ENCODE data around the gene MAP2K5. TPM values are rescaled to one million over a fixed set of nuclear protein-coding genes. Genes with fewer than 3 reads are reported as not detected.

MAP2K5 gene
- total RNA-seq, 4 donors from 2014 or later: 7.7 to 15.1 (median 12.0) TPM

GRCh38 chr15:67839929-67840748 lies 297.6 kb downstream of the MAP2K5 start, which contains the start of gene RNU6-1:
Gene RNU6-1, minus strand, starts transcription at chr15:67840045.
- Histone ChIP-seq H3K27me3 (peaks cover 11% of the 10 kb centered on the region), H3K4me3 (peak within 1 kb of the TSS; percentile 66 to 96), H3K36me3 (no peaks in the 10 kb centered on the region), H3K4me1 (peaks cover 0 to 59% (median 12%) of the 10 kb centered on the region in 3 donors), H3K27ac (peak within 1 kb of the TSS; percentile 91 to 100 (median 98)), H3K9me3 (no peaks in the 10 kb centered on the region)
- TF ChIP-seq POLR2AphosphoS5 (IDR thresholded peaks at IDR 0.05): peak; percentile 84
- no peak for TF ChIP-seq EP300 (IDR thresholded peaks at IDR 0.05)
- peak; percentile 84 to 92 for TF ChIP-seq POLR2A (IDR thresholded peaks at IDR 0.05)
- no peak for TF ChIP-seq CTCF (IDR thresholded peaks at IDR 0.05)
- peak; percentile 94 for ATAC-seq
- WGBS, 2 donors (ENCODE audit: low coverage in 1 of 2): 0 to 1% methylated on average over 36 to 37 of the region's 62 CpGs

GRCh38 chr15:67840749-67841512 lies 298.4 kb downstream of the MAP2K5 start:
- WGBS, 2 donors (ENCODE audit: low coverage in 1 of 2): 3 to 18% methylated on average over 8 of the region's 17 CpGs
- Histone ChIP-seq H3K4me3 (peak overlapping the region; percentile 66 to 96), H3K9me3 (no peaks in the 10 kb centered on the region), H3K27ac (peak overlapping the region; percentile 91 to 100 (median 98)), H3K36me3 (no peaks in the 10 kb centered on the region), H3K27me3 (peaks cover 3% of the 10 kb centered on the region), H3K4me1 (peaks cover 0 to 51% (median 12%) of the 10 kb centered on the region in 3 donors)
- ATAC-seq: peak; percentile 10
- TF ChIP-seq POLR2AphosphoS5 (IDR thresholded peaks at IDR 0.05) (no peak), CTCF (IDR thresholded peaks at IDR 0.05) (no peak), EP300 (IDR thresholded peaks at IDR 0.05) (no peak), POLR2A (IDR thresholded peaks at IDR 0.05) (no peak)

GRCh38 chr15:67841513-67841762 lies 298.9 kb downstream of the MAP2K5 start:
- peak overlapping the region; percentile 66 to 96 for H3K4me3 ChIP-seq

GRCh38 chr15:67843092-67843501 lies 300.6 kb downstream of the MAP2K5 start:
- 62 to 93% methylated on average over 3 to 6 of the region's 7 CpGs for WGBS, 2 donors (ENCODE audit: low coverage in 1 of 2)
- Histone ChIP-seq H3K4me1 (peaks cover 0 to 44% (median 12%) of the 10 kb centered on the region in 3 donors), H3K27ac (peak overlapping the region in 2 of 4 donors; percentile 13 to 45), H3K9me3 (no peaks in the 10 kb centered on the region), H3K27me3 (no peaks in the 10 kb centered on the region), H3K36me3 (no peaks in the 10 kb centered on the region), H3K4me3 (no peak overlapping the region)
- no peak for ATAC-seq
- TF ChIP-seq CTCF (IDR thresholded peaks at IDR 0.05): no peak
- no peak for TF ChIP-seq POLR2A (IDR thresholded peaks at IDR 0.05)
- TF ChIP-seq POLR2AphosphoS5 (IDR thresholded peaks at IDR 0.05): no peak

More at GRCh38 chr15:67841513-67841762, 298.9 kb downstream of the MAP2K5 start:
- Histone ChIP-seq H3K4me1 (peaks cover 0 to 46% (median 12%) of the 10 kb centered on the region in 3 donors), H3K27ac (peak overlapping the region in 3 of 4 donors; percentile 97 to 100 (median 99)), H3K36me3 (no peaks in the 10 kb centered on the region), H3K27me3 (no peaks in the 10 kb centered on the region), H3K9me3 (no peaks in the 10 kb centered on the region)
- no peak for ATAC-seq
- 14 to 33% methylated on average over 2 to 4 of the region's 4 CpGs for WGBS, 2 donors (ENCODE audit: low coverage in 1 of 2)
- TF ChIP-seq POLR2AphosphoS5 (IDR thresholded peaks at IDR 0.05) (no peak), POLR2A (IDR thresholded peaks at IDR 0.05) (no peak), CTCF (IDR thresholded peaks at IDR 0.05) (no peak), EP300 (IDR thresholded peaks at IDR 0.05) (no peak)
